ENCODE measurements around the gene CCDC61. TPM values are rescaled to one million over a fixed set of nuclear protein-coding genes. Genes with fewer than 3 reads are reported as not detected.

Gene CCDC61
- total RNA-seq, 1 experiment from 2014 or later: 7.2 TPM

- in situ Hi-C loops (cut with HindIII; ENCODE audit: low pct_unique_long_range_greater_than_20kb, low sequenced_read_pairs): no loop called here
Observed at GRCh38 chr19:46002678-46003275, 7.5 kb downstream of the CCDC61 start.

DNA sequence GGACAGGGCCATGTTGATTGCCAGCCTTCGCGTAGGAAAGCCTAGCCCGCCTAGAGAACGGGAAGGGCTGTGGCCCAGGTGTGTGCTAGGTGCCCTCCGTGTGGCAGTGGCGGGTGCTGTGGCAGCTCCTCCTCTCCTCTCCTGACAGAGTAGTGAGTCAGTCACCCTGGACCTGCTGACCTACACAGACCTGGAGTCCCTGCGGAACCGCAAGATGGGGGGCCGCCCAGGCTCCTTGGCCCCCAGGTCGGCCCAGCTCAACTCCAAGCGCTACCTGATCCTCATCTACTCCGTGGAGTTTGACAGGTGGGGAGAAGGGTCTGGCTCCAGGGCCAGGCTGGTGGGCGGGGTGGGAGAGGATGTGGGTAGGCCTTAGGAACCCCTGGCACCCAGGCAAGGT, 11.1 kb downstream of the CCDC61 start:
- DNase-seq (ENCODE audit: low read depth, low spot score): no peak
- in situ Hi-C loops (cut with HindIII; ENCODE audit: low pct_unique_long_range_greater_than_20kb, low sequenced_read_pairs): no loop called here

More at GRCh38 chr19:46002678-46003275, 7.5 kb downstream of the CCDC61 start:
- no peak for DNase-seq (ENCODE audit: low read depth, low spot score)

- DNase-seq (ENCODE audit: low read depth, low spot score): peak; percentile 77
- in situ Hi-C loops (cut with HindIII; ENCODE audit: low pct_unique_long_range_greater_than_20kb, low sequenced_read_pairs): no loop called here
Observed at GRCh38 chr19:46009530-46010510, 14.6 kb downstream of the CCDC61 start.

- in situ Hi-C loops (cut with HindIII; ENCODE audit: low pct_unique_long_range_greater_than_20kb, low sequenced_read_pairs): no loop called here
- no peak for DNase-seq (ENCODE audit: low read depth, low spot score)
Observed at GRCh38 chr19:46014534-46014933, 19.3 kb downstream of the CCDC61 start.

GRCh38 chr19:46014941-46015686, 19.8 kb downstream of the CCDC61 start:
- in situ Hi-C loops (cut with HindIII; ENCODE audit: low pct_unique_long_range_greater_than_20kb, low sequenced_read_pairs): no loop called here
- no peak for DNase-seq (ENCODE audit: low read depth, low spot score)

- no peak for DNase-seq (ENCODE audit: low read depth, low spot score)
- in situ Hi-C loops (cut with HindIII; ENCODE audit: low pct_unique_long_range_greater_than_20kb, low sequenced_read_pairs): no loop called here
Observed at GRCh38 chr19:46015687-46016425, 20.6 kb downstream of the CCDC61 start.

- peak; percentile 75 for DNase-seq (ENCODE audit: low read depth, low spot score)
- in situ Hi-C loops (cut with HindIII; ENCODE audit: low pct_unique_long_range_greater_than_20kb, low sequenced_read_pairs): no loop called here
Observed at GRCh38 chr19:46016426-46017094, 21.3 kb downstream of the CCDC61 start.

DNA sequence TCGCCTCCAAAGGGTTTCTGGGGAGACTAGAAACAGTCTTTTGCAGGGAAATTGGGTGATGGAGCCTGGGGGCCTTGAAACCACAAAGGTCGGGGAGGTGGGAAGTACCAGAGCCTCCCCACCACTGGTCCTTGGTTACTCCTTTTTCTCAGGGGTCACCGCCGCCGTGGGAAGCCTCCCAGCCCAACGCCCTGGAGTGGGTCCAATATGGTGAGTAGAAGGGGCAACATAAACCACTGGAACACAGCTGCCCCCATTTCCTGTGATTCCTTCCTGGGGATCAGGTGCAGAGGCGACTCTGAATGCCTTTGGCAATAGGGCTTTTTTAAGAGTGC, 21.8 kb downstream of the CCDC61 start:
- in situ Hi-C loops (cut with HindIII; ENCODE audit: low pct_unique_long_range_greater_than_20kb, low sequenced_read_pairs): no loop called here
- DNase-seq (ENCODE audit: low read depth, low spot score): no peak

- no peak for DNase-seq (ENCODE audit: low read depth, low spot score)
- in situ Hi-C loops (cut with HindIII; ENCODE audit: low pct_unique_long_range_greater_than_20kb, low sequenced_read_pairs): no loop called here
Observed at GRCh38 chr19:46017874-46018675, 22.8 kb downstream of the CCDC61 start.

GRCh38 chr19:46018729-46019251, 23.5 kb downstream of the CCDC61 start:
- in situ Hi-C loops (cut with HindIII; ENCODE audit: low pct_unique_long_range_greater_than_20kb, low sequenced_read_pairs): no loop called here

DNA sequence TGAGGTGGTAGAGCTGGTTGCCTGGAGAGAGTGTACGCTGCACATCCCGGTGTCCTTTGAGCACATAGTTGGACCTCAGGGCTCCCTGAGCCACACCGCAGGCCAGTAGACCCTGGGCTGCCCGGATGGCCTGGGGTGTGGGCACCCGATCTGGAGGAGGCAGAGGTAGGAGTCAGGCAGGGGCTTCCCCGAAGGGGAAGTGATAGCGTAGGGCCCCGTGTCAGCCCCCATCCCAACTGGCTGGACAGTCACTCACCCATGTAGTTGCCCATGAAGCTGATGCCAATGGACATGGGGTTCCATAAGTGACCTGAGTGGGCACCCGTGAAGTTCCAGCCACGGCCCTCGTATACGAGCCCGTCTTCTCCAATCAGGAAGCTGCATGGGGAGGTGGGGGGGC, 24.0 kb downstream of the CCDC61 start:
- DNase-seq (ENCODE audit: low read depth, low spot score): no peak
- in situ Hi-C loops (cut with HindIII; ENCODE audit: low pct_unique_long_range_greater_than_20kb, low sequenced_read_pairs): no loop called here

More at GRCh38 chr19:46018729-46019251, 23.5 kb downstream of the CCDC61 start:
- DNase-seq (ENCODE audit: low read depth, low spot score): no peak

- in situ Hi-C loops (cut with HindIII; ENCODE audit: low pct_unique_long_range_greater_than_20kb, low sequenced_read_pairs): no loop called here
- DNase-seq (ENCODE audit: low read depth, low spot score): no peak
Observed at GRCh38 chr19:46020819-46021125, 25.5 kb downstream of the CCDC61 start.

- in situ Hi-C loops (cut with HindIII; ENCODE audit: low pct_unique_long_range_greater_than_20kb, low sequenced_read_pairs): no loop called here
- no peak for DNase-seq (ENCODE audit: low read depth, low spot score)
Observed at GRCh38 chr19:46021531-46022041, 26.3 kb downstream of the CCDC61 start.

GRCh38 chr19:46022061-46022430, 26.8 kb downstream of the CCDC61 start:
- no peak for DNase-seq (ENCODE audit: low read depth, low spot score)
- in situ Hi-C loops (cut with HindIII; ENCODE audit: low pct_unique_long_range_greater_than_20kb, low sequenced_read_pairs): no loop called here

GRCh38 chr19:46022431-46023310, 27.4 kb downstream of the CCDC61 start, which contains the start of gene PGLYRP1:
Gene PGLYRP1, minus strand, starts transcription at chr19:46023053. Its CDS starts 32 bp downstream, at chr19:46023021.
- DNase-seq (ENCODE audit: low read depth, low spot score): no peak
- in situ Hi-C loops (cut with HindIII; ENCODE audit: low pct_unique_long_range_greater_than_20kb, low sequenced_read_pairs): no loop called here
